OCI-LY1 (cell line): ENCODE results near the gene THEM5.

ENCODE experiments used
- CTCF ChIP-seq: fragments of 200-600 bp; sonication (generic), shearing (Covaris generic); IDR thresholded peaks from 2 replicates; pipeline ENCODE4 v1.5.1; 2017; ENCODE audit warnings: mild to moderate bottlenecking, antibody characterized with exemption, low read length, moderate library complexity, mixed read lengths
- EZH2 ChIP-seq: fragments of 200-600 bp; sonication (generic), shearing (Covaris generic); IDR thresholded peaks from 2 replicates; pipeline ENCODE4 v1.8.0; 2017; ENCODE audit warnings: borderline replicate concordance, mixed run types, mild to moderate bottlenecking, antibody characterized with exemption, low read length, moderate library complexity, mixed read lengths

DNA sequence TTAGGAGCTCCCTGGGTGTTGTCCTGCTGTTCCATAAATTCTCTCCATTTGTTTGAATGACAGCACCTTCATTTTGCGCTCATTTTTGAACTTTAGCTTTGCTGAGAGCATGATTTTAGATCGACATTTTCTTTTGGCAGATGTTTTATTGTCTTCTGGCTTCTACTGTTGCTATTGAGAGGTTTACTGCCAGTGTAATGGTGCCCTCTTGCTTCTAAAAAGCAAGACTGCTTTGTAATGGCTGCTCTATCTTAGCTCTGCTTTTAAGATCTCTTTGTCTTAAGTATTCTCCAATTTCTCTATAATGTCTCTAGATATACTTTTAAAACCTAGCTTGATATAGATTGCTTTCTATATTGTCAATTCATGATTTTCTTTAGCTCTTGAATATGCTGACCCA is 28.0 kb upstream of the THEM5 start:
- TF ChIP-seq EZH2 (no peak), CTCF (peak; percentile 9; the same call in 1 of the 2 replicates)
